Esophagus muscularis mucosa (tissue), 3 donors: Measurements from ENCODE around the gene MED31.

Experiments used
- POLR2A ChIP-seq: fragments of 450-650 bp; IDR thresholded peaks from one replicate; pipeline ENCODE4 v1.6.1; 2017; ENCODE audit warnings: antibody characterized with exemption, moderate library complexity, mild to moderate bottlenecking, low read depth
- POLR2AphosphoS5 ChIP-seq, 2 donors: sonication (generic); formaldehyde crosslinking; IDR thresholded peaks; one replicate each; pipeline ENCODE4 v1.6.1; 2017; ENCODE audit warnings: antibody characterized with exemption in 2 of 2
- TF ChIP-seq, protein P1 (sequence below), 3 experiments: fragments of 200-600 bp in 2 of 3; fragments of 450-650 bp in 1 of 3; sonication (generic) in 2 of 3; IDR thresholded peaks; one replicate each; pipeline ENCODE4 v1.5.1; 2017 to 2019; ENCODE audit warnings: antibody characterized with exemption in 3 of 3, mild to moderate bottlenecking in 2 of 3, moderate library complexity in 1 of 3

DNA sequence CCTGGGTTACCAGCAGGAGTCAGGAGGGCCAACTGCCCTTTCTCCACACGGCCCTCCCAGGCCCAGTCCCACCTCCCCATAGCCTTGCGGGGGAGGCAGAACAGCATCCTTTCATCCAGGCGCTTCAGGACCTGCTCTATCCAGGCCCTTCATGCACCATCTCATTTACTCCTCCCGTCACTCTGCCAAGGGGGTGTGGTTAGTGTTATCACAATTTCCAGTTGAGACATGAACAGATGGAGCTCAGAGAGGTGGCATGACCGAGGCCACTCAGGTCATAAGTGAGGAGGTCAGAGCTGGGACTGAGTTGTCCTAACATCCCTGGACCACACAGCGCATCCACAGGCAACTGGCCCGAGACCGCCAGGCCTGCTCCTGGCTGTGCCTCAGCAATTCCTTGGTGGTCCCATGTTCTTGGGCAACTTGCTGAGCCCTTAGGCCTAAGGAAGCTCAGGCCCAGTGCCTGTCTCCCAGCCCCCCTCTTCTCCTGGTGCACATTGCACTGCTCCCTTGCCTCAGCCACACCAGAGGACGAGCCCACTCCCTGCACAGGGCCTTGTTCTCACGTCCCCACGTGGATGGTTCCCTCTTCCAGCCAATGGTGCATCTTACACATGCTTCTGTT is 23.9 kb upstream of the MED31 start:
- TF ChIP-seq POLR2AphosphoS5 (IDR thresholded peaks at IDR 0.05) (no peak), POLR2A (no peak)
- TF ChIP-seq, protein P1, sequence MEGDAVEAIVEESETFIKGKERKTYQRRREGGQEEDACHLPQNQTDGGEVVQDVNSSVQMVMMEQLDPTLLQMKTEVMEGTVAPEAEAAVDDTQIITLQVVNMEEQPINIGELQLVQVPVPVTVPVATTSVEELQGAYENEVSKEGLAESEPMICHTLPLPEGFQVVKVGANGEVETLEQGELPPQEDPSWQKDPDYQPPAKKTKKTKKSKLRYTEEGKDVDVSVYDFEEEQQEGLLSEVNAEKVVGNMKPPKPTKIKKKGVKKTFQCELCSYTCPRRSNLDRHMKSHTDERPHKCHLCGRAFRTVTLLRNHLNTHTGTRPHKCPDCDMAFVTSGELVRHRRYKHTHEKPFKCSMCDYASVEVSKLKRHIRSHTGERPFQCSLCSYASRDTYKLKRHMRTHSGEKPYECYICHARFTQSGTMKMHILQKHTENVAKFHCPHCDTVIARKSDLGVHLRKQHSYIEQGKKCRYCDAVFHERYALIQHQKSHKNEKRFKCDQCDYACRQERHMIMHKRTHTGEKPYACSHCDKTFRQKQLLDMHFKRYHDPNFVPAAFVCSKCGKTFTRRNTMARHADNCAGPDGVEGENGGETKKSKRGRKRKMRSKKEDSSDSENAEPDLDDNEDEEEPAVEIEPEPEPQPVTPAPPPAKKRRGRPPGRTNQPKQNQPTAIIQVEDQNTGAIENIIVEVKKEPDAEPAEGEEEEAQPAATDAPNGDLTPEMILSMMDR (IDR thresholded peaks at IDR 0.05): no peak
